Upper lobe of right lung (tissue), 1 donor: Measurements from ENCODE around the gene LPCAT1. TPM values are rescaled to one million over a fixed set of nuclear protein-coding genes. Genes with fewer than 3 reads are reported as not detected.

Experiments used
- ATAC-seq: fragments of 200-7000 bp; cut with Tn5 transposase; one replicate; pipeline ENCODE4 v1.9.1; 2020; ENCODE audit warnings: mild to moderate bottlenecking, moderate library complexity
- DNase-seq: peaks from one replicate; pipeline ENCODE4 v3.0.0-alpha.2; 2020
- H3K27ac ChIP-seq: fragments of 200-600 bp; one replicate; pipeline ENCODE4 v1.8.0; 2022
- H3K27me3 ChIP-seq: fragments of 200-600 bp; one replicate; pipeline ENCODE4 v1.8.0; 2022; ENCODE audit warnings: mild to moderate bottlenecking
- H3K36me3 ChIP-seq: fragments of 200-600 bp; one replicate; pipeline ENCODE4 v1.8.0; 2022
- H3K4me1 ChIP-seq: fragments of 200-600 bp; one replicate; pipeline ENCODE4 v1.8.0; 2022
- H3K4me3 ChIP-seq: fragments of 200-600 bp; one replicate; pipeline ENCODE4 v1.8.0; 2022; ENCODE audit warnings: mild to moderate bottlenecking
- H3K9me3 ChIP-seq: fragments of 200-600 bp; one replicate; pipeline ENCODE4 v1.8.0; 2022
- CTCF ChIP-seq: fragments of 200-600 bp; IDR thresholded peaks from one replicate; pipeline ENCODE4 v1.8.0; 2022; ENCODE audit warnings: antibody characterized with exemption
- intact Hi-C: fragments of 100-400 bp; cut with DNase I; formaldehyde crosslinking; loops from one replicate; pipeline ENCODE4 v1.11.0; 2022
- total RNA-seq: library from RNA; stranded (reverse); fragmentation: NEBNext Ultra II Directional; extraction: Animal tissue kit (Norgen Biotek cat#: 25700); gene quantifications from one replicate; pipeline ENCODE4 v1.2.1, GENCODE V29; 2021
- donor health status: DM: no; HTN: yes; CAD: no; lungs with severe emphysema.

Gene LPCAT1
- total RNA-seq, 1 donor from 2014 or later: 690 TPM

GRCh38 chr5:1437876-1438559 is 85.7 kb downstream of the LPCAT1 start:
- H3K27me3 ChIP-seq: peaks cover 27% of the 10 kb centered on the region
- no peaks in the 10 kb centered on the region for H3K4me1 ChIP-seq
- H3K27ac ChIP-seq: no peak overlapping the region
- no peaks in the 10 kb centered on the region for H3K36me3 ChIP-seq
- H3K4me3 ChIP-seq: no peak overlapping the region
- TF ChIP-seq CTCF: no peak
- DNase-seq (no peak), ATAC-seq (no peak)
- no peaks in the 10 kb centered on the region for H3K9me3 ChIP-seq
- intact Hi-C loops: no loop called here

- Histone ChIP-seq H3K27me3 (peaks cover 20% of the 10 kb centered on the region), H3K4me1 (no peaks in the 10 kb centered on the region), H3K36me3 (no peaks in the 10 kb centered on the region), H3K4me3 (no peak overlapping the region), H3K27ac (no peak overlapping the region), H3K9me3 (no peaks in the 10 kb centered on the region)
- TF ChIP-seq CTCF: no peak
- DNase-seq (no peak), ATAC-seq (no peak)
- intact Hi-C loops: no loop called here
Measured at GRCh38 chr5:1437226-1437829, 86.4 kb downstream of the LPCAT1 start.

GRCh38 chr5:1436681-1437080 is 87.1 kb downstream of the LPCAT1 start:
- TF ChIP-seq CTCF: no peak
- no peak for DNase-seq
- intact Hi-C loops: no loop called here
- no peaks in the 10 kb centered on the region for H3K4me1 ChIP-seq
- H3K36me3 ChIP-seq: no peaks in the 10 kb centered on the region
- no peak overlapping the region for H3K27ac ChIP-seq
- H3K4me3 ChIP-seq: no peak overlapping the region
- ATAC-seq: no peak
- no peaks in the 10 kb centered on the region for H3K9me3 ChIP-seq
- H3K27me3 ChIP-seq: peaks cover 14% of the 10 kb centered on the region

- no peak overlapping the region for H3K27ac ChIP-seq
- H3K27me3 ChIP-seq: peaks cover 11% of the 10 kb centered on the region
- ATAC-seq: no peak
- intact Hi-C loops: no loop called here
- DNase-seq: no peak
- no peak overlapping the region for H3K4me3 ChIP-seq
- no peaks in the 10 kb centered on the region for H3K36me3 ChIP-seq
- no peaks in the 10 kb centered on the region for H3K4me1 ChIP-seq
- no peaks in the 10 kb centered on the region for H3K9me3 ChIP-seq
- no peak for TF ChIP-seq CTCF
Measured at GRCh38 chr5:1436036-1436435, 87.7 kb downstream of the LPCAT1 start.

- intact Hi-C loops: no loop called here
- peak; percentile 38 for DNase-seq
- H3K27me3 ChIP-seq: peaks cover 7% of the 10 kb centered on the region
- H3K4me3 ChIP-seq: no peak overlapping the region
- no peaks in the 10 kb centered on the region for H3K36me3 ChIP-seq
- TF ChIP-seq CTCF: no peak
- H3K9me3 ChIP-seq: no peaks in the 10 kb centered on the region
- no peaks in the 10 kb centered on the region for H3K4me1 ChIP-seq
- H3K27ac ChIP-seq: no peak overlapping the region
- no peak for ATAC-seq
Measured at GRCh38 chr5:1435369-1435768, 88.4 kb downstream of the LPCAT1 start.
